OCI-LY3 (cell line): ENCODE data around the gene PCNA.

Experiments
- EZH2phosphoT487 ChIP-seq: fragments of 200-600 bp; shearing (Covaris generic); IDR thresholded peaks from 2 replicates; pipeline ENCODE4 v1.6.1; 2018; ENCODE audit warnings: antibody characterized with exemption, mixed run types, low read depth
- TF ChIP-seq, protein P1 (sequence below): fragments of 200-600, 300-600 bp; sonication (generic); IDR thresholded peaks from 2 replicates; pipeline ENCODE4 v1.5.1; 2014; ENCODE audit warnings: antibody characterized with exemption, low read length, low read depth

DNA sequence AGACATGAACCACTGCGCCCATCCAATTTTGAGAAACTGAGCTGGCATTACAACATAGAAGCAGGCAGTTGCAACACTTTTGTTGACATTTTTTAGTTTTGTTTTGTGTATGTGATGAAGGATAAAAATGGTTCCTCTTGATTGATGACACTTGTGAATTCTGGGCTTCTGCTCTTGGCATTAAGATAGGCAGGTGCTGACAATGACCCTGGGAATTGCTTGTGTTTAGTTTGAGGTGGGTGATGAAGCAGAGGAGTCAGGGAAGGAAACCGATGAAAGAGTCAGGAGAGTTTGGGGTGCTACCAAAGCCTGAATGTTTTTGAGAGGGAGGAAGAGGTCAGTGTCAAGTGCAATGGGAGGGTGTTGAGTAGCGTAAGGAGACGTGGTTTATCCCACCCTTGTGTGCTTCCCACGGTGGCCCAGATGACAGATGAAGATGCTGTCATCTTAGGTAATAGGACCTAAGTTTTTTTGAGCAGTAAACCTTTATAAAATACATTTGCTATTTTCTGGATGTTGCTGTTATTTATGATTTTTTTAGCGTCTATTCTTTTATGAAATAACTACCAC lies 26.4 kb upstream of the PCNA start:
- TF ChIP-seq, protein P1, sequence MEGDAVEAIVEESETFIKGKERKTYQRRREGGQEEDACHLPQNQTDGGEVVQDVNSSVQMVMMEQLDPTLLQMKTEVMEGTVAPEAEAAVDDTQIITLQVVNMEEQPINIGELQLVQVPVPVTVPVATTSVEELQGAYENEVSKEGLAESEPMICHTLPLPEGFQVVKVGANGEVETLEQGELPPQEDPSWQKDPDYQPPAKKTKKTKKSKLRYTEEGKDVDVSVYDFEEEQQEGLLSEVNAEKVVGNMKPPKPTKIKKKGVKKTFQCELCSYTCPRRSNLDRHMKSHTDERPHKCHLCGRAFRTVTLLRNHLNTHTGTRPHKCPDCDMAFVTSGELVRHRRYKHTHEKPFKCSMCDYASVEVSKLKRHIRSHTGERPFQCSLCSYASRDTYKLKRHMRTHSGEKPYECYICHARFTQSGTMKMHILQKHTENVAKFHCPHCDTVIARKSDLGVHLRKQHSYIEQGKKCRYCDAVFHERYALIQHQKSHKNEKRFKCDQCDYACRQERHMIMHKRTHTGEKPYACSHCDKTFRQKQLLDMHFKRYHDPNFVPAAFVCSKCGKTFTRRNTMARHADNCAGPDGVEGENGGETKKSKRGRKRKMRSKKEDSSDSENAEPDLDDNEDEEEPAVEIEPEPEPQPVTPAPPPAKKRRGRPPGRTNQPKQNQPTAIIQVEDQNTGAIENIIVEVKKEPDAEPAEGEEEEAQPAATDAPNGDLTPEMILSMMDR = no peak
- TF ChIP-seq EZH2phosphoT487 = no peak
